Measurements from ENCODE around the gene NTNG1. TPM values are rescaled to one million over a fixed set of nuclear protein-coding genes. Genes with fewer than 3 reads are reported as not detected.

NTNG1 gene
- total and polyA plus RNA-seq, 10 of the 15 experiments (the other 5 are each of a cell fraction or from before 2014, with no cell fraction given) = 0.18 to 2.3 (median 1.1) TPM; not detected in 1

GRCh38 chr1:107493111-107493716, 352.4 kb downstream of the NTNG1 start:
- 74% methylated on average over 4 of the region's 4 CpGs for WGBS (ENCODE audit: insufficient coverage, insufficient replicate concordance, low lambda C conversion rate, missing lambda C conversion rate)

More at GRCh38 chr1:107493111-107493716, 352.4 kb downstream of the NTNG1 start:
- BruUV-seq (replicated peaks) = no TSS peak
- Histone ChIP-seq H3K27ac (ENCODE audit: control insufficient read depth, insufficient read depth) (no peak overlapping the region), H3K4me2 (ENCODE audit: control insufficient read depth, insufficient read depth) (no peak overlapping the region), H2AFZ (ENCODE audit: control insufficient read depth, low read depth, low read length) (no peak overlapping the region), H3K4me3 (no peak overlapping the region), H3K9ac (ENCODE audit: control insufficient read depth, insufficient read depth, low read length) (no peak overlapping the region), H3K36me3 (ENCODE audit: control insufficient read depth in 2 of 2, insufficient read depth in 2 of 2, low read length in 1 of 2) (no peaks in the 10 kb centered on the region), H4K20me1 (ENCODE audit: control insufficient read depth, insufficient read depth) (no peaks in the 10 kb centered on the region), H3K4me1 (ENCODE audit: control insufficient read depth, insufficient read depth, low read length) (no peaks in the 10 kb centered on the region), H3K9me3 (replicated peaks; ENCODE audit: control insufficient read depth, insufficient read depth, low read length) (no peaks in the 10 kb centered on the region), H3K27me3 (replicated peaks in 1 of 2; ENCODE audit: control insufficient read depth in 2 of 2, insufficient read depth in 2 of 2, low read length in 1 of 2) (no peaks in the 10 kb centered on the region), H3K79me2 (ENCODE audit: control insufficient read depth, insufficient read depth, low read length) (no peaks in the 10 kb centered on the region)
- intact Hi-C loops (cut with micrococcal nuclease; ENCODE audit: unreplicated experiment) = no loop called here
- in situ Hi-C loops (cut with MboI) = no loop called here
- FAIRE-seq (no peak), DNase-seq (ENCODE audit: low read depth, low spot score) (no peak), ATAC-seq (no peak)
- RAD21 ChIA-PET (ENCODE audit: unreplicated experiment) = no interaction called here
- CTCF ChIA-PET = no interaction called here
- SMC1A ChIA-PET (ENCODE audit: uncharacterized antibody, unreplicated experiment) = no interaction called here
- POLR2A ChIA-PET = no interaction called here
- TF ChIP-seq HDAC6 (IDR thresholded peaks at IDR 0.05; ENCODE audit: unreplicated experiment) = no peak
- TF ChIP-seq STAT3 (IDR thresholded peaks at IDR 0.05; ENCODE audit: low read depth, low read length) = no peak
- no peak for TF ChIP-seq ZNF592 (IDR thresholded peaks at IDR 0.05)
- TF ChIP-seq NFYB (IDR thresholded peaks at IDR 0.05; ENCODE audit: insufficient read depth, low read depth, low read length) = no peak
- no peak for TF ChIP-seq MXI1 (IDR thresholded peaks at IDR 0.05; ENCODE audit: low read depth, low read length)
- no peak for TF ChIP-seq SMAD5 (IDR thresholded peaks at IDR 0.05; ENCODE audit: low read depth)
- TF ChIP-seq SUZ12 (IDR thresholded peaks at IDR 0.05; ENCODE audit: unreplicated experiment) = no peak
- no peak for TF ChIP-seq PKNOX1 (IDR thresholded peaks at IDR 0.05)
